Measurements from ENCODE around the gene MSRB1. TPM values are rescaled to one million over a fixed set of nuclear protein-coding genes. Genes with fewer than 3 reads are reported as not detected.

Gene MSRB1
- total and polyA plus RNA-seq, 7 donors, result 44.2 to 83.4 (median 59.5) TPM

GRCh38 chr16:1919327-1919998 is 23.5 kb downstream of the MSRB1 start:
- peaks cover 0 to 91% (median 30%) of the 10 kb centered on the region in 3 donors for H3K27me3 ChIP-seq (ENCODE audit: insufficient read depth in 3 of 3, low read length in 2 of 3)
- ATAC-seq (peak in 1 of 4 donors; percentile 17), DNase-seq (no peak)
- H3K9me3 ChIP-seq, result no peaks in the 10 kb centered on the region
- intact Hi-C loops (cut with DNase I), result no loop called here
- H3K36me3 ChIP-seq (ENCODE audit: insufficient read depth in 1 of 2, low read depth in 1 of 2), result no peaks in the 10 kb centered on the region
- 14 to 15% (median 14%) methylated on average over 29 to 30 of the region's 30 CpGs for WGBS, 3 donors
- no peaks in the 10 kb centered on the region for H3K4me1 ChIP-seq
- H3K4me3 ChIP-seq, result no peak overlapping the region
- no peak overlapping the region for H3K27ac ChIP-seq
- TF ChIP-seq, protein P1, sequence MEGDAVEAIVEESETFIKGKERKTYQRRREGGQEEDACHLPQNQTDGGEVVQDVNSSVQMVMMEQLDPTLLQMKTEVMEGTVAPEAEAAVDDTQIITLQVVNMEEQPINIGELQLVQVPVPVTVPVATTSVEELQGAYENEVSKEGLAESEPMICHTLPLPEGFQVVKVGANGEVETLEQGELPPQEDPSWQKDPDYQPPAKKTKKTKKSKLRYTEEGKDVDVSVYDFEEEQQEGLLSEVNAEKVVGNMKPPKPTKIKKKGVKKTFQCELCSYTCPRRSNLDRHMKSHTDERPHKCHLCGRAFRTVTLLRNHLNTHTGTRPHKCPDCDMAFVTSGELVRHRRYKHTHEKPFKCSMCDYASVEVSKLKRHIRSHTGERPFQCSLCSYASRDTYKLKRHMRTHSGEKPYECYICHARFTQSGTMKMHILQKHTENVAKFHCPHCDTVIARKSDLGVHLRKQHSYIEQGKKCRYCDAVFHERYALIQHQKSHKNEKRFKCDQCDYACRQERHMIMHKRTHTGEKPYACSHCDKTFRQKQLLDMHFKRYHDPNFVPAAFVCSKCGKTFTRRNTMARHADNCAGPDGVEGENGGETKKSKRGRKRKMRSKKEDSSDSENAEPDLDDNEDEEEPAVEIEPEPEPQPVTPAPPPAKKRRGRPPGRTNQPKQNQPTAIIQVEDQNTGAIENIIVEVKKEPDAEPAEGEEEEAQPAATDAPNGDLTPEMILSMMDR (IDR thresholded peaks at IDR 0.05), result no peak

DNA sequence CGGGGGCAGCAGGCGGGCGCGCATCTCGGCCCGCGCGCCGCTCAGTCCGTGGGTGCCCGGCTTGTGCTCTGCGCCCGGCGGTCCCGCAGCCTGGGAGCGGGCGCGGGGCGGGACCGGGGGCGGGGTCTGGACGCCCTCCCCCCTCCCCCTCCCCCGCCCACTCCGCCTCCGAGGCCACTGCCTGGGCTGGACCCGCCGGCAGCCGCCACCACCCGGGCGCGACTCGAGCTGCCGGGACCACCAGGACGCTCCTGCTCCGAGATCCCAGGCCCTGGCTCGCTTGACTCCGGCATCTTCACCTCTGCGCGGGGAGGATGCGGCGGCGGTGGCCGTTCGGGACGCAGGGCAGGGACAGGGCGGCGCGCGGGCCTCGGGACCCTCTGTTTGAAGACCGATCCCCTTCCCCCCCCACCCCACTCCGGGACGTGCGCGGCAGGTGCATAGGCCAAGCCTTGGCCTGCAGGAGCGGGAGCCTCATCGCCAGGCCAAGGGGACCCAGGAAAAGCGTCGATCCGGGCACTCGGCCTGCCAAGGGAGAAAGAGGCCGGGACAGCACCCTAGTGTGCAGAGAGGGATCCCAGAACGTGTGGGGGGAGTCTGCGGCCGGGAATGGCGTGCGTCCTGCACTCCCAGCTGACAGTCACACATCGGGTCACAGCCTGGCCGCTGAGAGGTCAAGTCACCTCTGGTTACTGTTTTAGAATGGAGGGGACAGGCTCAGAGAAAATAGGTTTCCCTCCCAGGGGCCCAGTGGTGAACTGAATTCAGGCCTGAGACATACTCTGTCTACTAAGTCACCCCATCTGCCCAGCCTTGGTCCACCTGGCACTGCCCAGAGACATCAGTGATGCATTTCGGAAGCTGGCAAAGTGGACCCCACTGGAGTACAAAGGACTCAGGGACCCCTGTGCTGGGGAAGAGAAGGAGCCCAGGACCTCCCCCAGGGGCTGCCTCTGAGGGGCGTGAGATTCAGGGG is 24.4 kb downstream of the MSRB1 start, which contains the start of gene HS3ST6:
TSS of gene HS3ST6 (minus strand) at position 65 of the 976 bp plus-strand sequence. CDS start 92 bp downstream, outside the sequence.
- TF ChIP-seq, protein P1 (IDR thresholded peaks at IDR 0.05), result no peak
- Histone ChIP-seq H3K4me3 (no peak within 1 kb of the TSS), H3K27ac (no peak within 1 kb of the TSS), H3K27me3 (ENCODE audit: insufficient read depth in 3 of 3, low read length in 2 of 3) (peaks cover 0 to 89% (median 32%) of the 10 kb centered on the region in 3 donors), H3K9me3 (no peaks in the 10 kb centered on the region), H3K4me1 (no peaks in the 10 kb centered on the region), H3K36me3 (ENCODE audit: insufficient read depth in 1 of 2, low read depth in 1 of 2) (no peaks in the 10 kb centered on the region)
- intact Hi-C loops (cut with DNase I), result no loop called here
- ATAC-seq, result peak in 1 of 4 donors; percentile 19
- 3 to 6% (median 4%) methylated on average over 30 to 69 of the region's 71 CpGs for WGBS, 3 donors
- DNase-seq, result no peak

DNA sequence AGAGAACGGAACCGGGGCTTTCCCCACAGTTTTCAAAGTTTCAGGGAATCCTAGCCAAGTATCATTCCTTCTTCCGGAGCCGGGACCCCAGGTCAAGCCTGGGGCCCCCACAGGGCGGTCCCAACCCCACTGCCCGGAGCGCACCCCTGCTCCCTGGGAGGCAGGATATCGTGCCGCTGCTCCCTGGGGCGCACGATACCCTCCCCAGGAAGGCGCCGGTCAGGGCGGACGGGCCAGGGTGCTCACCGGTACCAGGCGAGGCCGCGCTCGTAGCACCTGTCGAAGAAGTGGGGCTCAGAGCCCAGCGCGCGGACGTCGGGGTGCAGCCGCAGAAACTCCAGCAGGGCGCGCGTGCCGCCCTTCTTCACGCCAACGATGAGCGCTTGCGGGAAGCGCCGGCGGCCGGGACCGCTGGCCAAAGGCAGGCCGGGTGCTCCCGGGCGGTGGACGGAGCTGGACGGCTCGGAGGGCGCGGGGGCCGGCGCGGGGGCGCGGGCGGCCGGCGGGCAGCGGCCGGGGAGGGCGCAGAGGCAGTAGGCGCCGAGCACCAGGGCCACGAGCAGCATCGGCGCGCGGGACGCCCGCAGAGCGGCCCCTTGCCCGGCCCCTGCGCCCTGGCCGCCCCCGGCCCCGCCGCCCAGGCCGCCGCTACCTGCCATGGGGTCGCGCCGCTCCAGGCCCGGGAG is 25.2 kb downstream of the MSRB1 start:
- TF ChIP-seq, protein P1 (IDR thresholded peaks at IDR 0.05), result no peak
- no peaks in the 10 kb centered on the region for H3K4me1 ChIP-seq
- no peaks in the 10 kb centered on the region for H3K9me3 ChIP-seq
- no peak for DNase-seq
- intact Hi-C loops (cut with DNase I), result no loop called here
- ATAC-seq, result no peak
- no peak overlapping the region for H3K27ac ChIP-seq
- H3K4me3 ChIP-seq, result no peak overlapping the region
- 1 to 2% (median 1%) methylated on average over 38 to 81 of the region's 81 CpGs for WGBS, 3 donors
- no peaks in the 10 kb centered on the region for H3K36me3 ChIP-seq (ENCODE audit: insufficient read depth in 1 of 2, low read depth in 1 of 2)
- H3K27me3 ChIP-seq (ENCODE audit: insufficient read depth in 3 of 3, low read length in 2 of 3), result peaks cover 0 to 83% (median 27%) of the 10 kb centered on the region in 3 donors

- TF ChIP-seq, protein P1 (IDR thresholded peaks at IDR 0.05), result no peak
- DNase-seq (no peak), ATAC-seq (no peak)
- Histone ChIP-seq H3K9me3 (no peaks in the 10 kb centered on the region), H3K27ac (no peak overlapping the region), H3K27me3 (ENCODE audit: insufficient read depth in 3 of 3, low read length in 2 of 3) (peaks cover 0 to 77% (median 26%) of the 10 kb centered on the region in 3 donors), H3K36me3 (ENCODE audit: insufficient read depth in 1 of 2, low read depth in 1 of 2) (no peaks in the 10 kb centered on the region), H3K4me1 (no peaks in the 10 kb centered on the region), H3K4me3 (no peak overlapping the region)
- WGBS, 3 donors, result 6 to 9% (median 6%) methylated on average over 22 of the region's 22 CpGs
- intact Hi-C loops (cut with DNase I), result no loop called here
Measured at GRCh38 chr16:1917056-1917664, 25.8 kb downstream of the MSRB1 start.

Measured in psoas muscle (tissue), 8 donors.